ENCODE results near the gene SLC25A26. TPM values are rescaled to one million over a fixed set of nuclear protein-coding genes. Genes with fewer than 3 reads are reported as not detected.

SLC25A26 gene
- total RNA-seq, 3 donors from 2014 or later, result 25.6 to 31.4 (median 30.9) TPM

DNA sequence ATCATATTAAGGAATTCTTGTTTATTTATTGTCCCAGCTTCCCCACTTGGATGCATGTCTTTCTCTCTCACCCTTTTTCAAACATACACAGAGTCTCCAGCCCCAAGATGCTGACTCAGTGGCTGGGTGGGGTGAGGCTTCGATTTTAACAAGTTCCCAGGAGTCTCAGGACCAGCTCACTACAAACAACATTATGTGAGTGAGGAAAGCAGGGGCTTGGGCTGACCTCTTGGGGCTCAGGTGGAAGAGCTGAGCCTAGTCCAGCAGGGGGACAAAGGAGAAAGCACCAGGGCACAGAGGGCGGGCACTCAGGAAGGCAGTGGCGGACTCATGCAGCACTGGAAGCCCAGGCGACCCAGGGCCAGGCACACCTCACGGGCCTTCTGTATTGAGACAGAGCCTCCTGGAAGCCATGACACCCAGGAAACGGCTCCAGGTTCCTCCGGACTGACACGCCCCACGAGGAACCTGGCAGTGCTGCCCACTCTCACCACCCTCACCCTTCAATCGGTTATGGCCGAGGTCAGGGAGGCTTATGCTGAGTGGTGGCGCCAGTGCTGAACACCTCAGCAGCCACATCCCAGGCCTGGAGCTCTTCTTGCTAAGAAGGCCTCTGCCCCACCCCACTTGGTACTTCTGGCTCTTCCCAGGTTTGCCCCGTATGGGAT is 182.7 kb downstream of the SLC25A26 start:
- DNase-seq (ENCODE audit: low spot score in 2 of 2), result no peak
- no peak for TF ChIP-seq POLR2AphosphoS5 (IDR thresholded peaks at IDR 0.05)
- TF ChIP-seq, protein P1, sequence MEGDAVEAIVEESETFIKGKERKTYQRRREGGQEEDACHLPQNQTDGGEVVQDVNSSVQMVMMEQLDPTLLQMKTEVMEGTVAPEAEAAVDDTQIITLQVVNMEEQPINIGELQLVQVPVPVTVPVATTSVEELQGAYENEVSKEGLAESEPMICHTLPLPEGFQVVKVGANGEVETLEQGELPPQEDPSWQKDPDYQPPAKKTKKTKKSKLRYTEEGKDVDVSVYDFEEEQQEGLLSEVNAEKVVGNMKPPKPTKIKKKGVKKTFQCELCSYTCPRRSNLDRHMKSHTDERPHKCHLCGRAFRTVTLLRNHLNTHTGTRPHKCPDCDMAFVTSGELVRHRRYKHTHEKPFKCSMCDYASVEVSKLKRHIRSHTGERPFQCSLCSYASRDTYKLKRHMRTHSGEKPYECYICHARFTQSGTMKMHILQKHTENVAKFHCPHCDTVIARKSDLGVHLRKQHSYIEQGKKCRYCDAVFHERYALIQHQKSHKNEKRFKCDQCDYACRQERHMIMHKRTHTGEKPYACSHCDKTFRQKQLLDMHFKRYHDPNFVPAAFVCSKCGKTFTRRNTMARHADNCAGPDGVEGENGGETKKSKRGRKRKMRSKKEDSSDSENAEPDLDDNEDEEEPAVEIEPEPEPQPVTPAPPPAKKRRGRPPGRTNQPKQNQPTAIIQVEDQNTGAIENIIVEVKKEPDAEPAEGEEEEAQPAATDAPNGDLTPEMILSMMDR (IDR thresholded peaks at IDR 0.05), result no peak
- TF ChIP-seq POLR2A (IDR thresholded peaks at IDR 0.05), result no peak
- Histone ChIP-seq H3K9me3 (no peaks in the 10 kb centered on the region), H3K27ac (peak overlapping the region; percentile 2 to 42), H3K36me3 (no peaks in the 10 kb centered on the region), H3K4me1 (peaks cover 0 to 8% of the 10 kb centered on the region in 2 donors), H3K4me3 (no peak overlapping the region), H3K27me3 (no peaks in the 10 kb centered on the region)
- intact Hi-C loops (cut with DNase I; ENCODE audit: low total_unique reads), result loop anchor here (10.0 kb wide), 1 partner anchor 391 kb away; no protein-coding TSS in a partner anchor

DNA sequence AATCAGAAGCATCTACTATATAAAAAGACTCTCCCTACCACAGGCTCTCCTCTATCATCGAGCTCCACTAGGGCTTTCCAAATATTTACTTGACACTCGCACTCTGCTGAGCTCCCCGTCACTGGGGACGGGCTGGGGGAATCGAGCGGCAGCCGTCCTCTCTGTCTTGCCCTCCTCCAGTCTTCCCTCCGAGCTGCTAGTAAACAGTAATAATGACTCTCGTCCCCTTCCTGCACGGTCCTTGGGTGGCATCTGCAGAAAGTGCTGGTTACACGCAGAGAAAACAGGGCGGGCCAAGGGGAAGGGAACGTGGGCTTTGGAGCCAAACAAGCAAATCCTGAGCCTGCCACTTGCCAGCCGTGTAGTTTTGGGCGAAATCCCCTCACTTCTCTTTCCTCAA is 183.4 kb downstream of the SLC25A26 start:
- intact Hi-C loops (cut with DNase I; ENCODE audit: low total_unique reads), result loop anchor here (10.0 kb wide), 1 partner anchor 391 kb away; no protein-coding TSS in a partner anchor
- Histone ChIP-seq H3K4me1 (peaks cover 0 to 8% of the 10 kb centered on the region in 2 donors), H3K9me3 (no peaks in the 10 kb centered on the region), H3K4me3 (no peak overlapping the region), H3K27me3 (no peaks in the 10 kb centered on the region), H3K36me3 (no peaks in the 10 kb centered on the region), H3K27ac (peak overlapping the region in 1 of 2 donors; percentile 2)
- DNase-seq (ENCODE audit: low spot score in 2 of 2), result no peak
- TF ChIP-seq POLR2A (IDR thresholded peaks at IDR 0.05), result no peak
- TF ChIP-seq POLR2AphosphoS5 (IDR thresholded peaks at IDR 0.05), result no peak
- TF ChIP-seq, protein P1 (IDR thresholded peaks at IDR 0.05), result no peak

DNA sequence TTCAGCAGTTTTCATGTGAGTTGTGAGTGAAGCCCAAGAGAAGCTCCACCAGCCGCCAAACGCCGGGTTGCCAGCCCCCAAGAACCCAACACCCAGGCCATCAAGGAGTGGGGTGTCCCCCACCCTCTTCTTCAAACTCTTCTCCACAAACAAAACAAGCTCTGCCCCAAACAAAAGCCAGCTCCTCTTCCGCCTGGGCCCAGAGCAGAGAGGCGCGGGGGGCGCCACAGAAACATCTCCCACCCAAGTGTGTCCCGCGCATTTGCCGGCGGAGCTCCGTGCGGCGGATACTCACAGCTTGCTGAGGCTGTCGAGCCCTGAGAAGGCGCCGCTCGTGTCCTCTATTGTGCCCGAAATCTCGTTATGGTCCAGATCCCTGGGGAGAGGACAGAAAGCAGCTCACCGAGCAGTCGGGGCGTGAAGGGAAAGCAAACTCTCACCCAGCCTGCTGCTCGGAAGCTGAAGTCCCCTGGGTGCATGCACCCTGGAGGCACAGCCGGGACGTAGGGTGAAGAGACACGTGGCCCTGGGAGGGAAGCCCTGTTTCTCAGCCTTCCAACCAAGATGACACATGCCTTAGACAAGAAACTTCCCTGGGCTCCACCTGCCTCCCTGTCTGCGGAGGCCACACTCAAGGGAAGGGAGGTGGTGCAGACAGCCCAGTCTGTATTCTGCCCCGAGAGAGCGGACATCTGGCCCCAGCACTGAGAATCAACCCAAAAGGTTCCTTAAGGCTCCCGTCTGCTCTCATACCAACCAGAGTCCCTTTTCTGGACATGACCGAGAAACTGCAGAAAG is 184.3 kb downstream of the SLC25A26 start:
- no peaks in the 10 kb centered on the region for H3K27me3 ChIP-seq
- intact Hi-C loops (cut with DNase I; ENCODE audit: low total_unique reads), result loop anchor here (10.0 kb wide), 1 partner anchor 390 kb away; no protein-coding TSS in a partner anchor
- DNase-seq (ENCODE audit: low spot score in 2 of 2), result no peak
- H3K4me1 ChIP-seq, result peaks cover 0 to 8% of the 10 kb centered on the region in 2 donors
- no peaks in the 10 kb centered on the region for H3K36me3 ChIP-seq
- H3K4me3 ChIP-seq, result no peak overlapping the region
- peak overlapping the region in 1 of 2 donors; percentile 25 for H3K27ac ChIP-seq
- TF ChIP-seq POLR2AphosphoS5 (IDR thresholded peaks at IDR 0.05) (no peak), POLR2A (IDR thresholded peaks at IDR 0.05) (no peak)
- TF ChIP-seq, protein P1 (IDR thresholded peaks at IDR 0.05), result no peak
- no peaks in the 10 kb centered on the region for H3K9me3 ChIP-seq

DNA sequence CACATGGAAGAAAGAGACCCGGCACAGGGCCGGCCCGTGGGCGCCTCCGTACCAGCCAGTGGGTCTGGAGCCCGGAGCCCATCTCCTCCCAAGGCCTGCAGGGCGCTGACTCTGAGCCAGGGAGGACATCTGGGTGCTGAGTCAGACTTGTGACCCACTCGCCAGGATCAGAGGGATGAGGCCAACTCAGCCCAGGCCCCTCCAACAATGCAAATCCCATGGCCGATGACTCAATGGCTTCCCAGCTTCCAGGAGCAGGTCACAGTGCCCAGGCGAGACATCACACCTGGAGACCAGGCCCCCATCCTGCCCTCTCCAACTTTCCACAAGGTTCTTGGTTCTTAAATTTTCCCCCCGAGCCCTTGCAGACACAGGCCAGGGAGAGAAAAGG is 184.9 kb downstream of the SLC25A26 start:
- Histone ChIP-seq H3K4me1 (peaks cover 0 to 8% of the 10 kb centered on the region in 2 donors), H3K4me3 (no peak overlapping the region), H3K27ac (peak overlapping the region in 1 of 2 donors; percentile 25), H3K9me3 (no peaks in the 10 kb centered on the region), H3K36me3 (no peaks in the 10 kb centered on the region), H3K27me3 (no peaks in the 10 kb centered on the region)
- DNase-seq (ENCODE audit: low spot score in 2 of 2), result no peak
- TF ChIP-seq POLR2AphosphoS5 (IDR thresholded peaks at IDR 0.05) (no peak), POLR2A (IDR thresholded peaks at IDR 0.05) (no peak)
- TF ChIP-seq, protein P1 (IDR thresholded peaks at IDR 0.05), result no peak
- intact Hi-C loops (cut with DNase I; ENCODE audit: low total_unique reads), result loop anchor here (10.0 kb wide), 1 partner anchor 389 kb away; no protein-coding TSS in a partner anchor
